Neural cell (in vitro differentiated cells): Measurements from ENCODE around the gene CLSTN2.

Experiments
- EP300 ChIP-seq: fragments of 450-650 bp; conservative IDR thresholded peaks from 2 replicates; pipeline ENCODE4 v1.6.1; 2014; ENCODE audit warnings: antibody characterized with exemption, mild to moderate bottlenecking, moderate library complexity; ENCODE audit not compliant: poor library complexity, severe bottlenecking
- POLR2AphosphoS5 ChIP-seq: IDR thresholded peaks from 2 replicates; pipeline ENCODE4 v1.6.1; 2012
- TF ChIP-seq, protein P1 (sequence below): fragments of 450-650 bp; IDR thresholded peaks from 2 replicates; pipeline ENCODE4 v1.5.1; 2014; ENCODE audit warnings: antibody characterized with exemption, mild to moderate bottlenecking, moderate library complexity; ENCODE audit not compliant: poor library complexity, severe bottlenecking

DNA sequence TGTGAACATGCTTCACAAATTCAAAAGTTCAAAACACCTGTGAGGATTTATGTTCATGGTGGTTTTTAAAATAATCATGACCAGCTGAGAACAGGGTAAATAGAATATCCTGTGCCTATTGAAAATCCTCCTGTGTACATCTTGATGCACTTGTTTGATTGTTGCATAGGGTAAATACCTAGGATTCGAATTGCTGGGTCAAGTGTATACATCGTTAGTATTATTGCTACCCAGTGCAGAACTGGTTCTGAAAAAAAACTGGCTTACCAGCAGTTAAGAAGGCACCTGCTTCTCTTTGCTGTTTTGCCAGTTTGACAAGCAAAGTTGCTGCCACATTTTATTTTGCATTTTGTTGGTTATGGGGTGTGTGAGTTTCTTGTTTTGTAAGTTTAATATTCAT, 272.6 kb downstream of the CLSTN2 start:
- TF ChIP-seq POLR2AphosphoS5 (no peak), EP300 (no peak)
- TF ChIP-seq, protein P1, sequence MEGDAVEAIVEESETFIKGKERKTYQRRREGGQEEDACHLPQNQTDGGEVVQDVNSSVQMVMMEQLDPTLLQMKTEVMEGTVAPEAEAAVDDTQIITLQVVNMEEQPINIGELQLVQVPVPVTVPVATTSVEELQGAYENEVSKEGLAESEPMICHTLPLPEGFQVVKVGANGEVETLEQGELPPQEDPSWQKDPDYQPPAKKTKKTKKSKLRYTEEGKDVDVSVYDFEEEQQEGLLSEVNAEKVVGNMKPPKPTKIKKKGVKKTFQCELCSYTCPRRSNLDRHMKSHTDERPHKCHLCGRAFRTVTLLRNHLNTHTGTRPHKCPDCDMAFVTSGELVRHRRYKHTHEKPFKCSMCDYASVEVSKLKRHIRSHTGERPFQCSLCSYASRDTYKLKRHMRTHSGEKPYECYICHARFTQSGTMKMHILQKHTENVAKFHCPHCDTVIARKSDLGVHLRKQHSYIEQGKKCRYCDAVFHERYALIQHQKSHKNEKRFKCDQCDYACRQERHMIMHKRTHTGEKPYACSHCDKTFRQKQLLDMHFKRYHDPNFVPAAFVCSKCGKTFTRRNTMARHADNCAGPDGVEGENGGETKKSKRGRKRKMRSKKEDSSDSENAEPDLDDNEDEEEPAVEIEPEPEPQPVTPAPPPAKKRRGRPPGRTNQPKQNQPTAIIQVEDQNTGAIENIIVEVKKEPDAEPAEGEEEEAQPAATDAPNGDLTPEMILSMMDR, result no peak
